Sigmoid colon (tissue), 7 donors: ENCODE measurements around the gene KLHDC3. TPM values are rescaled to one million over a fixed set of nuclear protein-coding genes. Genes with fewer than 3 reads are reported as not detected.

ENCODE experiments used
- DNase-seq: peaks from one replicate; pipeline ENCODE4 v3.0.0-alpha.2; 2019
- H3K27ac ChIP-seq, 4 donors: fragments of 200-600 bp; sonication (generic); one replicate each; pipeline ENCODE4 v1.5.1; 2016 to 2019; ENCODE audit warnings: mild to moderate bottlenecking in 1 of 4
- H3K27me3 ChIP-seq, 3 donors: fragments of 200-600 bp; sonication (generic); one replicate each; pipeline ENCODE4 v1.5.1; 2019; ENCODE audit warnings: mild to moderate bottlenecking in 1 of 3
- H3K36me3 ChIP-seq, 4 donors: fragments of 200-600 bp; sonication (generic); one replicate each; pipeline ENCODE4 v1.5.1; 2016 to 2019
- H3K4me1 ChIP-seq, 4 donors: fragments of 200-600 bp; sonication (generic); one replicate each; pipeline ENCODE4 v1.5.1; 2017 to 2019
- H3K4me3 ChIP-seq, 4 donors: fragments of 200-600 bp; sonication (generic); one replicate each; pipeline ENCODE4 v1.5.1; 2017 to 2019; ENCODE audit warnings: mild to moderate bottlenecking in 2 of 4, moderate library complexity in 1 of 4
- H3K9me3 ChIP-seq, 4 donors: fragments of 200-600 bp in 3 of 4; sonication (generic) in 3 of 4; one replicate each; pipeline versions ENCODE4 v1.5.1 to v1.6.1; 2013 to 2019
- EP300 ChIP-seq, 4 donors: sonication (generic); formaldehyde crosslinking; IDR thresholded peaks; one replicate each; pipeline ENCODE4 v1.6.1; 2017; ENCODE audit warnings: antibody characterized with exemption in 4 of 4
- POLR2A ChIP-seq, 2 donors: fragments of 450-650 bp; IDR thresholded peaks; one replicate each; pipeline ENCODE4 v1.6.1; 2016; ENCODE audit warnings: antibody characterized with exemption in 2 of 2, mild to moderate bottlenecking in 2 of 2, moderate library complexity in 2 of 2
- POLR2AphosphoS5 ChIP-seq, 4 donors: sonication (generic); formaldehyde crosslinking; IDR thresholded peaks; one replicate each; pipeline ENCODE4 v1.6.1; 2017; ENCODE audit warnings: antibody characterized with exemption in 4 of 4
- WGBS, 2 donors: extraction: QIAGEN DNeasy Blood & Tissue Kit; methylation state at CpG; one replicate each; pipeline ENCODE4 v1.1.7; 2013; 5-methylcytosine and 5-hydroxymethylcytosine counted together
- intact Hi-C: fragments of 100-400 bp; cut with DNase I; formaldehyde crosslinking; loops from one replicate; pipeline ENCODE4 v1.15.1; 2023
- polyA plus RNA-seq, 3 donors: library from polyadenylated mRNA; stranded (reverse); fragments of 200-250 nt; gene quantifications; one replicate each; pipeline ENCODE4 v1.2.3, GENCODE V29; 2013
- total RNA-seq, 4 donors: library from RNA; depleted of rRNA; stranded (reverse); fragments of >200 nt; gene quantifications; one replicate each; pipeline ENCODE4 v1.1.0, GENCODE V29; 2016
- TF ChIP-seq, protein P1 (sequence below), 4 experiments: fragments of 450-650 bp in 3 of 4; fragments of 200-600 bp in 1 of 4; IDR thresholded peaks; one replicate each; pipeline ENCODE4 v1.5.1; 2016 to 2019; ENCODE audit warnings: antibody characterized with exemption in 4 of 4, mild to moderate bottlenecking in 3 of 4, moderate library complexity in 2 of 4
- donor health status: healthy with polysubstance abuse.
- donor health status: Bipolar disorder and iron deficiency.
- donor health status: healthy.

The KLHDC3 gene
- total and polyA plus RNA-seq, 7 donors, result 64.3 to 158 (median 69.7) TPM

DNA sequence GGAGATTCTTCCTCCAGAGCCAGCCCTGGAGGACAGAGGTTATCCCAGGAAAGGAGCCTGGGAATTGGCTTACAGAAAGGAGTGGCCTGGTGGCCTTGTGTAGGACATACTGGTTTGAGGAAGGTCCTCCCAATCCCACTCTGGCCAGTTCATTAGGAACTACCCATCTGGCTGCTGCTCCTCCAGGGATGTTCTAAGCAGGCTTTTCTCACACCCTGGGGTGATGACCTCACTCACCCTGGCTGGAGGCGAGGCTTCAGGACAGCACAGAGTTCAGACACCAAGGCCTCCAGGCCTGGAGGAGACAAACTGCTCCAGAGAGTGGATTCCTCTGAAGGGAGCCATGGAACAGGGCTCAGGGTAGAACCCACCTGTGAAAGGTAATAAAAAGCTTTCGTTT lies 44.6 kb upstream of the KLHDC3 start:
- Histone ChIP-seq H3K4me3 (no peak overlapping the region), H3K27me3 (no peaks in the 10 kb centered on the region), H3K9me3 (no peaks in the 10 kb centered on the region), H3K36me3 (peaks cover 18 to 48% (median 22%) of the 10 kb centered on the region in 4 donors), H3K27ac (no peak overlapping the region), H3K4me1 (peaks cover 0 to 8% (median 4%) of the 10 kb centered on the region in 4 donors)
- TF ChIP-seq POLR2AphosphoS5 (IDR thresholded peaks at IDR 0.05) (no peak), POLR2A (IDR thresholded peaks at IDR 0.05) (no peak), EP300 (IDR thresholded peaks at IDR 0.05) (no peak)
- TF ChIP-seq, protein P1, sequence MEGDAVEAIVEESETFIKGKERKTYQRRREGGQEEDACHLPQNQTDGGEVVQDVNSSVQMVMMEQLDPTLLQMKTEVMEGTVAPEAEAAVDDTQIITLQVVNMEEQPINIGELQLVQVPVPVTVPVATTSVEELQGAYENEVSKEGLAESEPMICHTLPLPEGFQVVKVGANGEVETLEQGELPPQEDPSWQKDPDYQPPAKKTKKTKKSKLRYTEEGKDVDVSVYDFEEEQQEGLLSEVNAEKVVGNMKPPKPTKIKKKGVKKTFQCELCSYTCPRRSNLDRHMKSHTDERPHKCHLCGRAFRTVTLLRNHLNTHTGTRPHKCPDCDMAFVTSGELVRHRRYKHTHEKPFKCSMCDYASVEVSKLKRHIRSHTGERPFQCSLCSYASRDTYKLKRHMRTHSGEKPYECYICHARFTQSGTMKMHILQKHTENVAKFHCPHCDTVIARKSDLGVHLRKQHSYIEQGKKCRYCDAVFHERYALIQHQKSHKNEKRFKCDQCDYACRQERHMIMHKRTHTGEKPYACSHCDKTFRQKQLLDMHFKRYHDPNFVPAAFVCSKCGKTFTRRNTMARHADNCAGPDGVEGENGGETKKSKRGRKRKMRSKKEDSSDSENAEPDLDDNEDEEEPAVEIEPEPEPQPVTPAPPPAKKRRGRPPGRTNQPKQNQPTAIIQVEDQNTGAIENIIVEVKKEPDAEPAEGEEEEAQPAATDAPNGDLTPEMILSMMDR (IDR thresholded peaks at IDR 0.05), result no peak
- WGBS, 2 donors, result 92 to 96% methylated on average over 2 of the region's 2 CpGs
- intact Hi-C loops, result no loop called here
- no peak for DNase-seq

DNA sequence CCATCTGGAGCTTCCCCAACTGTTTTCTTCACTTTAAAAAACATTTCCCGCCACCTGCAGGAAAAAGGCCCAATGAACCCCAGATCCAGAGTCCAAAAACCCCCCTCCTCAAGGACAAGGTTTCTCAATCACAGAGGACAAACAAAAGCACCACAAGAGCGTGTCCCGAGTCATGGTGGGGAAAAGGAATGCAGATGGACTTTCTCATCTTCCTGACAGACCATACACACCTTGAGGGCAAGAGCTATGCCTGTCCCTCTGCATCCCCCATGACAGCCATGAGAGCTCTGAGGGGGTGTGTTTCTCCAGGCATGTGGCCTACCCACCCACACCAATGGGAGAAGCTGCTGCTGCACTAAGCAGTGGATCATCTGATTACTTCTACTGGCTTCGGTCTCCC lies 44.1 kb upstream of the KLHDC3 start:
- H3K27me3 ChIP-seq, result no peaks in the 10 kb centered on the region
- H3K4me1 ChIP-seq, result peaks cover 0 to 8% (median 4%) of the 10 kb centered on the region in 4 donors
- 95 to 97% methylated on average over 4 of the region's 4 CpGs for WGBS, 2 donors
- intact Hi-C loops, result no loop called here
- no peak overlapping the region for H3K4me3 ChIP-seq
- H3K9me3 ChIP-seq, result no peaks in the 10 kb centered on the region
- TF ChIP-seq POLR2A (IDR thresholded peaks at IDR 0.05) (no peak), POLR2AphosphoS5 (IDR thresholded peaks at IDR 0.05) (no peak), EP300 (IDR thresholded peaks at IDR 0.05) (no peak)
- TF ChIP-seq, protein P1 (IDR thresholded peaks at IDR 0.05), result no peak
- no peak overlapping the region for H3K27ac ChIP-seq
- peaks cover 14 to 46% (median 19%) of the 10 kb centered on the region in 4 donors for H3K36me3 ChIP-seq
- DNase-seq, result no peak

DNA sequence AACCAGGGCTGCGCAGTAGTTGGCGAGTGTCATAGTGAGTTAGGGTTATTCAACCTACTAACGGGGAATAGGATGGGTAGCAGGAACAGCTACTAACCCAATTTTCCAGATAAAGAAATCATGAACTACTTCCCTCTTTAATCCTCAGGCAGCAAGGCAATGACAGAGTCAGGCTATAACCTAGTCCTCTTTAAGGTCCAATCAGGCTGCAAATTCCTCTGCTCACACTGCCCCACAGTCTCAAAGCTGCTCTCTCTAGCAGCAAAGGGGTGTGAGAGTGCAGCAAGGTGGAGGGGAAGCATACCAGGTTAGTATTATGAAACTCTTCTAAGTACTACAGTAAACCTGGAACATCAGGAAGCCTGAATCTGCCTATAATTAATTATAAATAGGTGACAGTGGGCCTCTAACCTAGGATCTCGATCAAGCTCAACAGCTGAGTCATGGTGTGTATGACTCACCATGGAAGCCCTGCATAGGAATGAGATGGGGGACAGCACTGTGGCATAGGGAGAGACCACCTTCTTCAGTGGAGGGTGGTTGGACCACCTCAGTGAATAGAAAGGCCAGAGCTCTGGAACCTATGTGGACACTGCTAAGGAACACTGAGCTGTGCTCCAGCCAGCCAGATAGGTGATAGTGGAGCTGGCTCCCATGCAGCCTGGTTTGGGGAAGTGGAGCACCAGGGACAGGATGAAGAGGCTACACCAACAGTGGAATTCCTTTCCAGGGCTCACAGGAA lies 43.0 kb upstream of the KLHDC3 start:
- Histone ChIP-seq H3K27me3 (no peaks in the 10 kb centered on the region), H3K4me1 (peaks cover 0 to 8% (median 6%) of the 10 kb centered on the region in 4 donors), H3K27ac (no peak overlapping the region), H3K9me3 (no peaks in the 10 kb centered on the region), H3K4me3 (no peak overlapping the region), H3K36me3 (peaks cover 9 to 35% (median 10%) of the 10 kb centered on the region in 4 donors)
- WGBS, 2 donors, result 74 to 81% methylated on average over 4 of the region's 4 CpGs
- no peak for TF ChIP-seq EP300 (IDR thresholded peaks at IDR 0.05)
- no peak for TF ChIP-seq POLR2AphosphoS5 (IDR thresholded peaks at IDR 0.05)
- no peak for TF ChIP-seq POLR2A (IDR thresholded peaks at IDR 0.05)
- TF ChIP-seq, protein P1 (IDR thresholded peaks at IDR 0.05), result no peak
- intact Hi-C loops, result no loop called here
- no peak for DNase-seq

DNA sequence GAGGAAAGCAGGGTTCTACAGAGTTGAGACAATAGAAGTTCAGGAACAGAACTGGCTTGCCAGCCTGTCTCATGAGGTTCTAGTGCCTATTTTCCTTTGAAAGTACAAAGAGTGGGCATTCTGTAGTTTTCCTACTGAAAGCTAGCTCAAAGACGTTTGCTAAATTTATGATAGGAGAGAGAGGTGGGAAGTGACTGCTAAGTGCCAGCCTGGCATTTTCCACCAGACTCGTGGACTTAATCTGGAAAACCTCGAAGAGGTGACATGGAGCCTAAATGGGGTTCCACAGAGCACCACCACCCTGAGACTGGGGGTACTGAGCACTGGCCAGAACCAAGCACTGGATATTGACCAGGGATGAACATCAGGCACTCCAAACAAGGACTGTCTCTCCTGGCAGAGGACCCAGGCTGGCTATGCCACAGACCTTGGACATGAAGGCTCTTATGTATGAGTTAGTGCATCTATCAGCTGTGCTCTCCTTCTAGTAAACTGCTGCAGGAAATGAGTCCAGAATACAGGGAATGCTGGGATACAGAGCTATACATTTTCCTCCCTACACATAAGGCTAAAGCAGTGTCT lies 42.2 kb upstream of the KLHDC3 start:
- no peaks in the 10 kb centered on the region for H3K9me3 ChIP-seq
- H3K27me3 ChIP-seq, result no peaks in the 10 kb centered on the region
- no peak overlapping the region for H3K27ac ChIP-seq
- 87 to 88% methylated on average over 3 of the region's 3 CpGs for WGBS, 2 donors
- H3K4me3 ChIP-seq, result no peak overlapping the region
- H3K36me3 ChIP-seq, result peaks cover 5 to 27% (median 8%) of the 10 kb centered on the region in 4 donors
- intact Hi-C loops, result no loop called here
- H3K4me1 ChIP-seq, result peaks cover 0 to 12% (median 10%) of the 10 kb centered on the region in 4 donors
- no peak for DNase-seq
- TF ChIP-seq, protein P1 (IDR thresholded peaks at IDR 0.05), result no peak
- no peak for TF ChIP-seq POLR2AphosphoS5 (IDR thresholded peaks at IDR 0.05)
- TF ChIP-seq POLR2A (IDR thresholded peaks at IDR 0.05), result no peak
- TF ChIP-seq EP300 (IDR thresholded peaks at IDR 0.05), result no peak
